ENCODE results near the gene CD38.

DNA sequence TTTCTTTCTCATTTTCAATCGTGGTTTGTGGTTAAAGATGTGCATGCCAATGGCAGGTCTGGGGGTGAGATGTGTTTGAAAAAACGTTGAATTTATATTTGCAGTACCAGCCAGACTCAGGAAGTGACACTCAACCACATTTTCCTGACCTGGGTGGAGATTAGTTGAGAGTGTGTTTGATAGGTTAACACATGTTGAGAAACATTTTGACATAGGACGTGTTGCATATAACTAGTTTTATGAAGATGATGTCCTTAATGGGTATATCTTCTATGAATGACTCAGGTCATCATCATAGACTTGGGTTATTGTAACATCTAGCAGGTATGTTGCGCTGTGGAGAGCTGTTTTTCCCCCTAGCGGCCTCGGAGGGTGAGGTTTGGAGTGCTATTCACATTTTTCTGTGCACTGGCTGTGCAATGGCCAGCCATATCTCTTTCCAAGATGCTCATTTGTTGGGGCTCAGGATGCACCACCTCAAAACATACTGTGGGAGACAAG lies 21.7 kb upstream of the CD38 start:
- TF ChIP-seq CTCF (IDR thresholded peaks at IDR 0.05; ENCODE audit: low read depth, low read length, poor library complexity, severe bottlenecking): peak; percentile 81
- TF ChIP-seq EZH2phosphoT487 (IDR thresholded peaks at IDR 0.05; ENCODE audit: borderline replicate concordance, low read length): no peak

Measured in DOHH2 (cell line).